Measurements from ENCODE around the gene HLA-DQA2. TPM values are rescaled to one million over a fixed set of nuclear protein-coding genes. Genes with fewer than 3 reads are reported as not detected.
A peak's percentile ranks its signal among the peaks of the same experiment; 100 is the strongest.

HLA-DQA2 gene
- total RNA-seq: 10 to 100 TPM in 1 of 3 donors, 1 to 10 TPM in 1, not detected in 1; 1.4 to 15.2 TPM
- total RNA-seq (2013): 26.0 TPM

- H3K9me3 ChIP-seq (ENCODE audit: control insufficient read depth, insufficient read depth, low read length): no peaks in the 10 kb centered on the region
- no peak for TF ChIP-seq CTCF (IDR thresholded peaks at IDR 0.05)
- H3K27me3 ChIP-seq (ENCODE audit: control insufficient read depth, insufficient read depth, low read length): peaks cover 4% of the 10 kb centered on the region
- H3K36me3 ChIP-seq (ENCODE audit: control insufficient read depth, insufficient read depth, low read length): no peaks in the 10 kb centered on the region
- Mint-ChIP-seq H3K4me3 (no peak within 1 kb of the TSS), H3K4me1 (peaks cover 8 to 9% of the 10 kb centered on the region in 2 donors), H3K9me3 (no peaks in the 10 kb centered on the region), H3K27ac (no peak within 1 kb of the TSS), H3K36me3 (no peaks in the 10 kb centered on the region), H3K27me3 (ENCODE audit: low read depth in 2 of 2) (peaks cover 18 to 46% of the 10 kb centered on the region in 2 donors)
- intact Hi-C loops (cut with micrococcal nuclease): no loop called here
- no peak within 1 kb of the TSS for H3K4me3 ChIP-seq (ENCODE audit: low read length)
- WGBS (ENCODE audit: insufficient coverage): 83% methylated on average over 7 of the region's 7 CpGs
- DNase-seq: peak in 1 of 2 donors; percentile 10
- H3K4me1 ChIP-seq (ENCODE audit: control insufficient read depth, insufficient read depth, low read length): peaks cover 8% of the 10 kb centered on the region
- ATAC-seq: no peak
- no peak within 1 kb of the TSS for H3K27ac ChIP-seq (ENCODE audit: low read length)
Observed at GRCh38 chr6:32741031-32741960, at the start of gene HLA-DQA2. Gene HLA-DQA2, plus strand, starts transcription at chr6:32741391. Its CDS starts 53 bp downstream, at chr6:32741444.

GRCh38 chr6:32692019-32692418, 49.2 kb upstream of the HLA-DQA2 start:
- peaks cover 10% of the 10 kb centered on the region in 2 donors for H3K4me1 Mint-ChIP-seq
- ATAC-seq (peak in 2 of 3 donors; percentile 74 to 94), DNase-seq (peak; percentile 31 to 82)
- no peaks in the 10 kb centered on the region for H3K27me3 ChIP-seq (ENCODE audit: control insufficient read depth, insufficient read depth, low read length)
- H3K36me3 Mint-ChIP-seq: no peaks in the 10 kb centered on the region
- H3K4me3 Mint-ChIP-seq: no peak overlapping the region
- H3K36me3 ChIP-seq (ENCODE audit: control insufficient read depth, insufficient read depth, low read length): no peaks in the 10 kb centered on the region
- no peak overlapping the region for H3K4me3 ChIP-seq (ENCODE audit: low read length)
- WGBS (ENCODE audit: insufficient coverage): 0% methylated on average over 1 of the region's 1 CpG
- H3K27me3 Mint-ChIP-seq (ENCODE audit: low read depth in 2 of 2): peaks cover 24 to 47% of the 10 kb centered on the region in 2 donors
- H3K27ac ChIP-seq (ENCODE audit: low read length): no peak overlapping the region
- no peaks in the 10 kb centered on the region for H3K9me3 ChIP-seq (ENCODE audit: control insufficient read depth, insufficient read depth, low read length)
- H3K4me1 ChIP-seq (ENCODE audit: control insufficient read depth, insufficient read depth, low read length): peaks cover 4% of the 10 kb centered on the region
- intact Hi-C loops (cut with micrococcal nuclease): loop anchor here (1.0 to 2.0 kb wide), 2 partner anchors 260 to 279 kb away; no protein-coding TSS in a partner anchor
- peak; percentile 63 for TF ChIP-seq CTCF (IDR thresholded peaks at IDR 0.05)
- no peak overlapping the region for H3K27ac Mint-ChIP-seq
- no peaks in the 10 kb centered on the region for H3K9me3 Mint-ChIP-seq

GRCh38 chr6:32697031-32697430, 44.2 kb upstream of the HLA-DQA2 start:
- no peaks in the 10 kb centered on the region for H3K36me3 Mint-ChIP-seq
- H3K27me3 ChIP-seq (ENCODE audit: control insufficient read depth, insufficient read depth, low read length): peaks cover 7% of the 10 kb centered on the region
- no peak overlapping the region for H3K27ac ChIP-seq (ENCODE audit: low read length)
- H3K27me3 Mint-ChIP-seq (ENCODE audit: low read depth in 2 of 2): peaks cover 48 to 67% of the 10 kb centered on the region in 2 donors
- WGBS (ENCODE audit: insufficient coverage): 92% methylated on average over 1 of the region's 1 CpG
- H3K4me1 Mint-ChIP-seq: peaks cover 0 to 7% of the 10 kb centered on the region in 2 donors
- no peaks in the 10 kb centered on the region for H3K36me3 ChIP-seq (ENCODE audit: control insufficient read depth, insufficient read depth, low read length)
- DNase-seq (peak in 1 of 2 donors; percentile 1), ATAC-seq (no peak)
- no peaks in the 10 kb centered on the region for H3K9me3 ChIP-seq (ENCODE audit: control insufficient read depth, insufficient read depth, low read length)
- H3K4me3 Mint-ChIP-seq: no peak overlapping the region
- no peaks in the 10 kb centered on the region for H3K9me3 Mint-ChIP-seq
- no peak for TF ChIP-seq CTCF (IDR thresholded peaks at IDR 0.05)
- peaks cover 2% of the 10 kb centered on the region for H3K4me1 ChIP-seq (ENCODE audit: control insufficient read depth, insufficient read depth, low read length)
- intact Hi-C loops (cut with micrococcal nuclease): no loop called here
- H3K4me3 ChIP-seq (ENCODE audit: low read length): no peak overlapping the region
- H3K27ac Mint-ChIP-seq: no peak overlapping the region

Data from natural killer cell (primary cell).